H1 (cell line): ENCODE data around the gene CDH12.

Source experiments
- BCL11A ChIP-seq, 2 experiments: IDR thresholded peaks; one replicate each; pipeline ENCODE4 v1.6.1; 2011; ENCODE audit warnings: low read depth in 2 of 2, low read length in 2 of 2, mild to moderate bottlenecking in 2 of 2
- CBX8 ChIP-seq: fragments of 300-800, 300-1000 bp; sonication (generic); IDR thresholded peaks from 2 replicates; pipeline ENCODE4 v1.7.1; 2016; ENCODE audit warnings: low read depth, low read length, borderline replicate concordance
- CTCF ChIP-seq, 3 experiments: IDR thresholded peaks; 1 replicate in 2 of 3; 2 replicates in 1 of 3; pipeline versions ENCODE4 v1.5.1 to v1.6.1; 2011; ENCODE audit warnings: low read length in 3 of 3, mild to moderate bottlenecking in 3 of 3, inconsistent platforms in 2 of 3, low read depth in 1 of 3, moderate library complexity in 1 of 3; ENCODE audit not compliant: insufficient read depth in 1 of 3; ENCODE audit errors: control extremely low read depth in 1 of 3
- EP300 ChIP-seq, 2 experiments: IDR thresholded peaks; 1 replicate in 1 of 2; 2 replicates in 1 of 2; pipeline ENCODE4 v1.6.1; 2011 to 2012; ENCODE audit warnings: low read depth in 2 of 2, low read length in 2 of 2, mild to moderate bottlenecking in 2 of 2, borderline replicate concordance in 1 of 2, inconsistent platforms in 1 of 2, moderate library complexity in 1 of 2
- POLR2A ChIP-seq, 2 experiments: IDR thresholded peaks; 1 replicate in 1 of 2; 2 replicates in 1 of 2; pipeline ENCODE4 v1.6.1; 2011; ENCODE audit warnings: low read depth in 2 of 2, low read length in 2 of 2, mild to moderate bottlenecking in 2 of 2; ENCODE audit errors: control extremely low read depth in 1 of 2
- USF2 ChIP-seq: IDR thresholded peaks from 2 replicates; pipeline ENCODE4 v1.6.1; 2011; ENCODE audit warnings: low read length, improper control_type of control experiment

GRCh38 chr5:22757776-22758175 lies 95.4 kb downstream of the CDH12 start:
- TF ChIP-seq CBX8 (no peak), POLR2A (IDR thresholded peaks at IDR 0.05; ENCODE audit: control extremely low read depth in 1 of 2, low read depth in 2 of 2, low read length in 2 of 2) (no peak), EP300 (IDR thresholded peaks at IDR 0.05; ENCODE audit: borderline replicate concordance in 1 of 2, low read depth in 2 of 2, low read length in 2 of 2) (no peak), CTCF (IDR thresholded peaks at IDR 0.05; ENCODE audit: control extremely low read depth in 1 of 3, insufficient read depth in 1 of 3, low read depth in 1 of 3, low read length in 3 of 3) (no peak), BCL11A (IDR thresholded peaks at IDR 0.05; ENCODE audit: low read depth in 2 of 2, low read length in 2 of 2) (no peak), USF2 (no peak)
